HCT116 (cell line): ENCODE measurements around the gene GABPB2. TPM values are rescaled to one million over a fixed set of nuclear protein-coding genes. Genes with fewer than 3 reads are reported as not detected.

Experiments
- ATAC-seq: fragments of 200-7000 bp; cut with Tn5 transposase; 2 replicates; pipeline ENCODE4 v1.9.1; 2020; ENCODE audit warnings: mild to moderate bottlenecking, moderate library complexity
- BruUV-seq: library from RNA; stranded (reverse); fragments of 400-500 nt; replicated peaks from 2 replicates; lab custom pipeline; 2021; lab: Mats Ljungman, UMichigan
- CTCF ChIA-PET: fragments of 300-600 bp; sonication (Branson Sonifier 250); formaldehyde crosslinking; loops from one replicate; lab custom pipeline; 2021; ENCODE audit warnings: antibody characterized with exemption; lab: Charles Lee
- POLR2A ChIA-PET: fragments of 300-600, 350-600 bp; sonication (Branson Sonifier 250); formaldehyde crosslinking; loops from one replicate; lab custom pipeline; 2021; ENCODE audit warnings: antibody characterized with exemption; lab: Charles Lee
- RAD21 ChIA-PET, 2 experiments: fragments of 300-600 bp; sonication (Branson Sonifier 250); formaldehyde crosslinking; loops; one replicate each; lab custom pipeline; 2023; ENCODE audit warnings: low total read pairs in 2 of 2; ENCODE audit not compliant: uncharacterized antibody in 2 of 2, unreplicated experiment in 2 of 2, low non-redundant PET in 1 of 2; lab: Charles Lee
- DNase-seq: peaks from one replicate; pipeline ENCODE4 v3.0.0-alpha.2; 2010; ENCODE audit warnings: low read depth, low spot score
- H2AFZ ChIP-seq: fragments of 200-600 bp; shearing (Covaris generic), sonication (generic); 2 replicates; pipeline ENCODE4 v1.6.1; 2017; ENCODE audit warnings: low read depth, mixed run types, mixed read lengths, antibody characterized with exemption, low read length; ENCODE audit not compliant: poor library complexity, severe bottlenecking
- H3K27ac ChIP-seq: 2 replicates; pipeline ENCODE4 v1.5.1; 2012; ENCODE audit warnings: low read depth, low read length
- H3K27me3 ChIP-seq: fragments of 200-600 bp; sonication (generic); 2 replicates; pipeline ENCODE4 v1.6.1; 2016; ENCODE audit warnings: mixed run types, low read length, mixed read lengths; ENCODE audit not compliant: insufficient read depth
- H3K36me3 ChIP-seq, 2 experiments: fragments of 200-500 bp in 1 of 2; fragments of 200-600 bp in 1 of 2; sonication (Bioruptor generic) in 1 of 2; sonication (generic) in 1 of 2; 2 replicates each; pipeline versions ENCODE4 v1.5.1 to v1.6.1; 2014 to 2016; ENCODE audit warnings: low read length in 2 of 2, inconsistent platforms in 1 of 2, mixed read lengths in 1 of 2, mixed run types in 1 of 2; ENCODE audit not compliant: insufficient read depth in 2 of 2, control insufficient read depth in 1 of 2
- H3K4me1 ChIP-seq, 2 experiments: fragments of 200-600 bp in 1 of 2; sonication (generic) in 1 of 2; 2 replicates each; pipeline versions ENCODE4 v1.5.1 to v1.6.1; 2012 to 2017; ENCODE audit warnings: low read length in 2 of 2, inconsistent platforms in 1 of 2, mild to moderate bottlenecking in 1 of 2, mixed read lengths in 1 of 2, mixed run types in 1 of 2, moderate library complexity in 1 of 2; ENCODE audit not compliant: insufficient read depth in 2 of 2, control insufficient read depth in 1 of 2
- H3K4me2 ChIP-seq: fragments of 200-600 bp; sonication (generic); 2 replicates; pipeline ENCODE4 v1.6.1; 2017; ENCODE audit warnings: mixed run types, low read length, mixed read lengths
- H3K4me3 ChIP-seq, 2 experiments: fragments of 200-600 bp in 1 of 2; sonication (generic) in 1 of 2; replicated peaks in 1 of 2; 2 replicates each; pipeline ENCODE4 v1.5.1; 2011 to 2016; ENCODE audit warnings: low read length in 2 of 2, control low read depth in 1 of 2, low read depth in 1 of 2, mild to moderate bottlenecking in 1 of 2, mixed read lengths in 1 of 2, mixed run types in 1 of 2
- H3K79me2 ChIP-seq: fragments of 200-600 bp; sonication (generic); 2 replicates; pipeline ENCODE4 v1.6.1; 2017; ENCODE audit warnings: mild to moderate bottlenecking, mixed run types, low read length, moderate library complexity, mixed read lengths; ENCODE audit not compliant: insufficient read depth
- H3K9ac ChIP-seq: fragments of 200-600 bp; sonication (generic); 2 replicates; pipeline ENCODE4 v1.6.1; 2016; ENCODE audit warnings: low read length, mixed read lengths
- H3K9me2 ChIP-seq: fragments of 200-600 bp; sonication (generic), shearing (Covaris generic); 2 replicates; pipeline ENCODE4 v1.6.1; 2017; ENCODE audit warnings: mixed run types, mild to moderate bottlenecking, moderate library complexity; ENCODE audit not compliant: insufficient read depth
- H3K9me3 ChIP-seq, 2 experiments: fragments of 200-500 bp in 1 of 2; fragments of 200-600 bp in 1 of 2; sonication (Bioruptor generic) in 1 of 2; sonication (generic) in 1 of 2; 2 replicates each; pipeline ENCODE4 v1.6.1; 2014 to 2017; ENCODE audit warnings: low read length in 2 of 2, mixed read lengths in 2 of 2, inconsistent platforms in 1 of 2, low read depth in 1 of 2, mild to moderate bottlenecking in 1 of 2, mixed run types in 1 of 2, moderate library complexity in 1 of 2; ENCODE audit not compliant: control insufficient read depth in 1 of 2, insufficient read depth in 1 of 2
- H4K20me1 ChIP-seq: fragments of 200-600 bp; sonication (generic), shearing (Covaris generic); 2 replicates; pipeline ENCODE4 v1.6.1; 2017; ENCODE audit warnings: mixed run types, mild to moderate bottlenecking, moderate library complexity; ENCODE audit not compliant: insufficient read depth
- CBX3 ChIP-seq: IDR thresholded peaks from 2 replicates; pipeline ENCODE4 v1.6.1; 2012; ENCODE audit warnings: low read depth
- EGR1 ChIP-seq: IDR thresholded peaks from 2 replicates; pipeline ENCODE4 v1.6.1; 2012; ENCODE audit warnings: low read depth
- ELF1 ChIP-seq: IDR thresholded peaks from 2 replicates; pipeline ENCODE4 v1.6.1; 2012; ENCODE audit warnings: low read depth, borderline replicate concordance
- EZH2 ChIP-seq: fragments of 200-600 bp; sonication (generic); IDR thresholded peaks from 2 replicates; pipeline ENCODE4 v1.6.1; 2017; ENCODE audit warnings: antibody characterized with exemption, mixed run types
- FOSL1 ChIP-seq: IDR thresholded peaks from 2 replicates; pipeline ENCODE4 v1.6.1; 2012; ENCODE audit warnings: low read depth
- JUND ChIP-seq: IDR thresholded peaks from 2 replicates; pipeline ENCODE4 v1.6.1; 2012
- MAX ChIP-seq: IDR thresholded peaks from 2 replicates; pipeline ENCODE4 v1.6.1; 2012
- POLR2A ChIP-seq: IDR thresholded peaks from 2 replicates; pipeline ENCODE4 v1.7.0; 2011; ENCODE audit warnings: borderline replicate concordance; ENCODE audit not compliant: insufficient read depth, insufficient read length; ENCODE audit errors: extremely low read depth
- RAD21 ChIP-seq: IDR thresholded peaks from 2 replicates; pipeline ENCODE4 v1.6.1; 2012; ENCODE audit warnings: low read depth, mild to moderate bottlenecking
- SP1 ChIP-seq: IDR thresholded peaks from 2 replicates; pipeline ENCODE4 v1.6.1; 2012; ENCODE audit warnings: low read depth
- TCF7L2 ChIP-seq: IDR thresholded peaks from 2 replicates; pipeline ENCODE4 v1.7.0; 2011; ENCODE audit warnings: borderline replicate concordance, inconsistent platforms; ENCODE audit not compliant: insufficient read depth, insufficient read length; ENCODE audit errors: extremely low read depth
- YY1 ChIP-seq: IDR thresholded peaks from 2 replicates; pipeline ENCODE4 v1.6.1; 2011; ENCODE audit warnings: low read length, low read depth, moderate library complexity, mild to moderate bottlenecking; ENCODE audit not compliant: insufficient replicate concordance; ENCODE audit errors: extremely low read depth
- ZNF274 ChIP-seq: fragments of 200-500 bp; sonication (Bioruptor generic); IDR thresholded peaks from 2 replicates; pipeline ENCODE4 v1.6.1; 2014; ENCODE audit warnings: mild to moderate bottlenecking, low read depth, low read length, inconsistent platforms
- intact Hi-C: fragments of 100-400 bp; cut with micrococcal nuclease; formaldehyde crosslinking; loops from 2 replicates; pipeline ENCODE4 v1.10.0; 2022
- total RNA-seq: library from RNA; stranded (reverse); gene quantifications from one replicate; pipeline ENCODE4 v1.2.1, GENCODE V29; 2021; ENCODE audit not compliant: unreplicated experiment
- TF ChIP-seq, protein P1 (sequence below): IDR thresholded peaks from 2 replicates; pipeline ENCODE4 v1.6.1; 2011; ENCODE audit warnings: mild to moderate bottlenecking, low read length, moderate library complexity; ENCODE audit not compliant: insufficient replicate concordance; ENCODE audit errors: extremely low read depth
- TF ChIP-seq, protein P2 (sequence below): IDR thresholded peaks from 2 replicates; pipeline ENCODE4 v1.6.1; 2012

GABPB2 gene
- total RNA-seq, 1 experiment from 2014 or later = 7.7 TPM

- Histone ChIP-seq H3K27me3 (no peaks in the 10 kb centered on the region), H3K9ac (peak overlapping the region; percentile 90), H3K79me2 (peaks cover 47% of the 10 kb centered on the region), H2AFZ (no peak overlapping the region), H4K20me1 (no peaks in the 10 kb centered on the region; the same call in 1 of the 2 replicates), H3K4me2 (peak overlapping the region; percentile 76), H3K4me1 (peaks cover 18 to 41% of the 10 kb centered on the region in 2 experiments), H3K4me3 (peak overlapping the region; percentile 70 to 96), H3K9me3 (no peaks in the 10 kb centered on the region), H3K9me2 (no peaks in the 10 kb centered on the region), H3K27ac (peak overlapping the region; percentile 90), H3K36me3 (peaks cover 16 to 32% of the 10 kb centered on the region in 2 experiments)
- ATAC-seq = peak; percentile 31
- POLR2A ChIA-PET = interaction anchor here (1.2 kb wide), 1 partner anchor 12 kb away, joined by 3 read pairs; no protein-coding TSS in a partner anchor
- intact Hi-C loops = loop anchor here (5.0 kb wide), 1 partner anchor 36 kb away; no protein-coding TSS in a partner anchor
- DNase-seq = no peak
- CTCF ChIA-PET = interaction anchor here (1.2 kb wide), 2 partner anchors 7 to 41 kb away, joined by 3 to 4 read pairs; no protein-coding TSS in a partner anchor
- RAD21 ChIA-PET = no interaction called here
- TF ChIP-seq RAD21 = no peak
- no peak for TF ChIP-seq EZH2
- TF ChIP-seq ZNF274 = no peak
- no peak for TF ChIP-seq TCF7L2
- BruUV-seq = no TSS peak
These were observed 11.9 kb upstream of the GABPB2 start for GRCh38 chr1:151058692-151059091.

- BruUV-seq = TSS peak; percentile 57
- POLR2A ChIA-PET = interaction anchor here (0.9 to 1.2 kb wide), 2 partner anchors 12 to 13 kb away, joined by 3 read pairs; no protein-coding TSS in a partner anchor
- Histone ChIP-seq H3K9ac (peak within 1 kb of the TSS; percentile 90), H3K4me3 (peak within 1 kb of the TSS; percentile 70 to 96), H3K9me3 (no peaks in the 10 kb centered on the region), H3K36me3 (peaks cover 13 to 26% of the 10 kb centered on the region in 2 experiments), H3K4me2 (peak within 1 kb of the TSS; percentile 76), H3K27ac (peak within 1 kb of the TSS; percentile 90), H4K20me1 (no peaks in the 10 kb centered on the region; the same call in 1 of the 2 replicates), H3K27me3 (no peaks in the 10 kb centered on the region), H2AFZ (peak within 1 kb of the TSS; percentile 33), H3K4me1 (peaks cover 18 to 41% of the 10 kb centered on the region in 2 experiments), H3K9me2 (no peaks in the 10 kb centered on the region), H3K79me2 (peaks cover 47% of the 10 kb centered on the region)
- RAD21 ChIA-PET = no interaction called here
- peak; percentile 94 for ATAC-seq
- intact Hi-C loops = loop anchor here (5.0 kb wide), 1 partner anchor 37 kb away; no protein-coding TSS in a partner anchor
- CTCF ChIA-PET = interaction anchor here (1.2 kb wide), 2 partner anchors 8 to 40 kb away, joined by 3 to 4 read pairs; no protein-coding TSS in a partner anchor
- DNase-seq = peak; percentile 51
- TF ChIP-seq TCF7L2 (peak; percentile 58), JUND (no peak), MAX (peak; percentile 63), ELF1 (no peak; the same call in 1 of the 2 replicates), EGR1 (peak; percentile 79), FOSL1 (no peak), POLR2A (peak; percentile 85), YY1 (peak; percentile 31), ZNF274 (no peak), RAD21 (peak; percentile 35; the same call in 1 of the 2 replicates), CBX3 (no peak), SP1 (0 out of 2 replicates have a peak, but pooled peaks have one; percentile 18)
- TF ChIP-seq, protein P1, sequence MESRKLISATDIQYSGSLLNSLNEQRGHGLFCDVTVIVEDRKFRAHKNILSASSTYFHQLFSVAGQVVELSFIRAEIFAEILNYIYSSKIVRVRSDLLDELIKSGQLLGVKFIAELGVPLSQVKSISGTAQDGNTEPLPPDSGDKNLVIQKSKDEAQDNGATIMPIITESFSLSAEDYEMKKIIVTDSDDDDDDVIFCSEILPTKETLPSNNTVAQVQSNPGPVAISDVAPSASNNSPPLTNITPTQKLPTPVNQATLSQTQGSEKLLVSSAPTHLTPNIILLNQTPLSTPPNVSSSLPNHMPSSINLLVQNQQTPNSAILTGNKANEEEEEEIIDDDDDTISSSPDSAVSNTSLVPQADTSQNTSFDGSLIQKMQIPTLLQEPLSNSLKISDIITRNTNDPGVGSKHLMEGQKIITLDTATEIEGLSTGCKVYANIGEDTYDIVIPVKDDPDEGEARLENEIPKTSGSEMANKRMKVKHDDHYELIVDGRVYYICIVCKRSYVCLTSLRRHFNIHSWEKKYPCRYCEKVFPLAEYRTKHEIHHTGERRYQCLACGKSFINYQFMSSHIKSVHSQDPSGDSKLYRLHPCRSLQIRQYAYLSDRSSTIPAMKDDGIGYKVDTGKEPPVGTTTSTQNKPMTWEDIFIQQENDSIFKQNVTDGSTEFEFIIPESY = peak; percentile 50
- TF ChIP-seq, protein P2, sequence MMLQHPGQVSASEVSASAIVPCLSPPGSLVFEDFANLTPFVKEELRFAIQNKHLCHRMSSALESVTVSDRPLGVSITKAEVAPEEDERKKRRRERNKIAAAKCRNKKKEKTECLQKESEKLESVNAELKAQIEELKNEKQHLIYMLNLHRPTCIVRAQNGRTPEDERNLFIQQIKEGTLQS = no peak
These were observed 11.2 kb upstream of the GABPB2 start, which contains the start of gene CDC42SE1 for GRCh38 chr1:151059109-151060006. CDC42SE1 (minus strand) TSS chr1:151059622; CDS start chr1:151055730, 3,892 bp downstream.
